GM23248 (cell line): Measurements from ENCODE around the gene MSH6. TPM values are rescaled to one million over a fixed set of nuclear protein-coding genes. Genes with fewer than 3 reads are reported as not detected.

Source experiments
- DNase-seq: peaks from one replicate; pipeline ENCODE4 v3.0.0-alpha.2; 2015
- H2AFZ ChIP-seq: fragments of 200-600 bp; sonication (generic); 2 replicates; pipeline ENCODE4 v1.6.1; 2016; ENCODE audit warnings: antibody characterized with exemption
- H3F3A ChIP-seq: fragments of 200-600 bp; sonication (generic); 2 replicates; pipeline ENCODE4 v1.6.1; 2016; ENCODE audit warnings: mild to moderate bottlenecking, antibody characterized with exemption, mixed run types; ENCODE audit not compliant: insufficient read depth
- H3K27ac ChIP-seq: fragments of 200-600 bp; sonication (generic); 2 replicates; pipeline ENCODE4 v1.5.1; 2016; ENCODE audit warnings: mild to moderate bottlenecking
- H3K27me3 ChIP-seq: fragments of 200-600 bp; sonication (generic); replicated peaks from 2 replicates; pipeline ENCODE4 v1.6.1; 2016; ENCODE audit warnings: mild to moderate bottlenecking; ENCODE audit not compliant: insufficient read depth
- H3K36me3 ChIP-seq: fragments of 200-600 bp; sonication (generic); 2 replicates; pipeline ENCODE4 v1.6.1; 2016; ENCODE audit warnings: low read depth, mild to moderate bottlenecking
- H3K4me1 ChIP-seq: fragments of 200-600 bp; sonication (generic); 2 replicates; pipeline ENCODE4 v1.6.1; 2016; ENCODE audit warnings: mild to moderate bottlenecking; ENCODE audit not compliant: insufficient read depth
- H3K4me2 ChIP-seq: fragments of 200-600 bp; sonication (generic); one replicate; pipeline ENCODE4 v1.6.1; 2016; ENCODE audit warnings: mild to moderate bottlenecking; ENCODE audit not compliant: unreplicated experiment
- H3K4me3 ChIP-seq: fragments of 200-600 bp; sonication (generic); 2 replicates; pipeline ENCODE4 v1.5.1; 2016; ENCODE audit warnings: mild to moderate bottlenecking
- H3K79me2 ChIP-seq: fragments of 200-600 bp; sonication (generic); 2 replicates; pipeline ENCODE4 v1.6.1; 2016; ENCODE audit warnings: mild to moderate bottlenecking; ENCODE audit not compliant: insufficient read depth
- H3K9ac ChIP-seq: fragments of 200-600 bp; sonication (generic); 2 replicates; pipeline ENCODE4 v1.6.1; 2016; ENCODE audit warnings: mild to moderate bottlenecking
- H3K9me2 ChIP-seq: fragments of 200-600 bp; sonication (generic); 2 replicates; pipeline ENCODE4 v1.6.1; 2016; ENCODE audit warnings: mixed run types, mild to moderate bottlenecking, moderate library complexity; ENCODE audit not compliant: insufficient read depth
- H3K9me3 ChIP-seq: fragments of 200-600 bp; sonication (generic); one replicate; pipeline ENCODE4 v1.6.1; 2017; ENCODE audit warnings: low read depth
- H4K20me1 ChIP-seq: fragments of 200-600 bp; sonication (generic); 2 replicates; pipeline ENCODE4 v1.6.0; 2016; ENCODE audit not compliant: insufficient read depth
- EZH2 ChIP-seq: fragments of 200-600 bp; sonication (generic); IDR thresholded peaks from 2 replicates; pipeline ENCODE4 v1.6.1; 2018; ENCODE audit warnings: antibody characterized with exemption, mild to moderate bottlenecking; ENCODE audit not compliant: insufficient read depth, poor library complexity, severe bottlenecking
- EZH2phosphoT487 ChIP-seq: fragments of 200-600 bp; sonication (generic); IDR thresholded peaks from 2 replicates; pipeline ENCODE4 v1.6.1; 2018; ENCODE audit warnings: antibody characterized with exemption, moderate library complexity, mild to moderate bottlenecking, low read depth; ENCODE audit not compliant: insufficient read depth
- WGBS, 2 experiments: methylation state at CpG; one replicate each; pipeline ENCODE4 v1.1.6; 2015 to 2017; ENCODE audit warnings: low lambda C conversion rate in 2 of 2, low coverage in 1 of 2; ENCODE audit errors: missing lambda C conversion rate in 2 of 2; 5-methylcytosine and 5-hydroxymethylcytosine counted together
- in situ Hi-C: fragments of 300-500 bp; cut with MboI; formaldehyde crosslinking; loops from 2 replicates; pipeline ENCODE4 v1.15.0; 2020
- polyA plus RNA-seq: library from polyadenylated mRNA; unstranded; fragments of >200 nt; fragmentation: Nextera tagmentation; extraction: Ambion mirVana; gene quantifications from 2 replicates; pipeline ENCODE4 v1.2.1, GENCODE V29; 2016
- total RNA-seq: library from RNA; depleted of rRNA; stranded (reverse); fragments of >200 nt; shearing (Covaris generic); gene quantifications from 2 replicates; pipeline ENCODE4 v1.2.3, GENCODE V29; 2014

The MSH6 gene
- total and polyA plus RNA-seq, 2 experiments from 2014 or later: 35.1 to 57.8 TPM

GRCh38 chr2:47799031-47799609 lies 16.2 kb downstream of the MSH6 start:
- Histone ChIP-seq H3K4me1 (no peaks in the 10 kb centered on the region), H2AFZ (no peak overlapping the region), H3K9me2 (no peaks in the 10 kb centered on the region), H3K36me3 (peaks cover 84% of the 10 kb centered on the region), H3K9ac (no peak overlapping the region), H3F3A (peaks cover 50% of the 10 kb centered on the region), H3K9me3 (no peaks in the 10 kb centered on the region), H4K20me1 (no peaks in the 10 kb centered on the region), H3K27me3 (no peaks in the 10 kb centered on the region), H3K4me2 (no peak overlapping the region), H3K79me2 (peaks cover 98% of the 10 kb centered on the region), H3K27ac (no peak overlapping the region), H3K4me3 (no peak overlapping the region)
- TF ChIP-seq EZH2phosphoT487 (no peak), EZH2 (no peak)
- in situ Hi-C loops: no loop called here
- no peak for DNase-seq
- WGBS, 2 experiments: 92 to 93% methylated on average over 6 of the region's 6 CpGs

- H3K36me3 ChIP-seq: peaks cover 89% of the 10 kb centered on the region
- TF ChIP-seq EZH2phosphoT487 (no peak), EZH2 (no peak)
- no peak overlapping the region for H3K4me3 ChIP-seq
- H3K79me2 ChIP-seq: peaks cover 88% of the 10 kb centered on the region
- 61 to 71% methylated on average over 3 of the region's 3 CpGs for WGBS, 2 experiments
- H3F3A ChIP-seq: peaks cover 65% of the 10 kb centered on the region
- H3K27ac ChIP-seq: no peak overlapping the region
- H3K9me3 ChIP-seq: no peaks in the 10 kb centered on the region
- no peaks in the 10 kb centered on the region for H3K4me1 ChIP-seq
- no peak overlapping the region for H2AFZ ChIP-seq
- no peak overlapping the region for H3K4me2 ChIP-seq
- no peaks in the 10 kb centered on the region for H3K27me3 ChIP-seq
- H3K9me2 ChIP-seq: no peaks in the 10 kb centered on the region
- no peak overlapping the region for H3K9ac ChIP-seq
- H4K20me1 ChIP-seq: no peaks in the 10 kb centered on the region
- no peak for DNase-seq
- in situ Hi-C loops: no loop called here
Observed at GRCh38 chr2:47801118-47801517, 18.2 kb downstream of the MSH6 start.

- 97 to 98% methylated on average over 7 of the region's 7 CpGs for WGBS, 2 experiments
- peaks cover 92% of the 10 kb centered on the region for H3K36me3 ChIP-seq
- H3K27me3 ChIP-seq: no peaks in the 10 kb centered on the region
- peaks cover 69% of the 10 kb centered on the region for H3K79me2 ChIP-seq
- H3K4me2 ChIP-seq: no peak overlapping the region
- H3K9ac ChIP-seq: no peak overlapping the region
- in situ Hi-C loops: no loop called here
- H4K20me1 ChIP-seq: no peaks in the 10 kb centered on the region
- peaks cover 72% of the 10 kb centered on the region for H3F3A ChIP-seq
- H3K4me3 ChIP-seq: no peak overlapping the region
- DNase-seq: no peak
- H3K9me2 ChIP-seq: no peaks in the 10 kb centered on the region
- H3K9me3 ChIP-seq: no peaks in the 10 kb centered on the region
- no peak overlapping the region for H3K27ac ChIP-seq
- TF ChIP-seq EZH2phosphoT487 (no peak), EZH2 (no peak)
- H3K4me1 ChIP-seq: no peaks in the 10 kb centered on the region
- H2AFZ ChIP-seq: no peak overlapping the region
Observed at GRCh38 chr2:47803363-47803762, 20.4 kb downstream of the MSH6 start.

- Histone ChIP-seq H3F3A (peaks cover 71% of the 10 kb centered on the region), H2AFZ (no peak overlapping the region), H3K36me3 (peaks cover 92% of the 10 kb centered on the region), H3K4me3 (no peak overlapping the region), H3K79me2 (peaks cover 65% of the 10 kb centered on the region), H3K9ac (no peak overlapping the region), H3K27me3 (no peaks in the 10 kb centered on the region), H3K4me2 (no peak overlapping the region), H3K4me1 (no peaks in the 10 kb centered on the region), H3K9me2 (no peaks in the 10 kb centered on the region), H4K20me1 (no peaks in the 10 kb centered on the region), H3K9me3 (no peaks in the 10 kb centered on the region), H3K27ac (no peak overlapping the region)
- WGBS, 2 experiments: 95 to 98% methylated on average over 1 of the region's 1 CpG
- no peak for DNase-seq
- TF ChIP-seq EZH2 (no peak), EZH2phosphoT487 (no peak)
- in situ Hi-C loops: no loop called here
Observed at GRCh38 chr2:47803770-47804169, 20.8 kb downstream of the MSH6 start.

- no peaks in the 10 kb centered on the region for H3K4me1 ChIP-seq
- no peaks in the 10 kb centered on the region for H3K9me3 ChIP-seq
- H3K4me2 ChIP-seq: no peak overlapping the region
- no peaks in the 10 kb centered on the region for H3K9me2 ChIP-seq
- no peaks in the 10 kb centered on the region for H3K27me3 ChIP-seq
- peaks cover 78% of the 10 kb centered on the region for H3F3A ChIP-seq
- H4K20me1 ChIP-seq: no peaks in the 10 kb centered on the region
- H3K36me3 ChIP-seq: peaks cover 88% of the 10 kb centered on the region
- no peak overlapping the region for H3K4me3 ChIP-seq
- TF ChIP-seq EZH2 (no peak), EZH2phosphoT487 (no peak)
- 84 to 86% methylated on average over 6 of the region's 6 CpGs for WGBS, 2 experiments
- H3K79me2 ChIP-seq: peaks cover 44% of the 10 kb centered on the region
- H3K9ac ChIP-seq: no peak overlapping the region
- in situ Hi-C loops: no loop called here
- no peak overlapping the region for H3K27ac ChIP-seq
- H2AFZ ChIP-seq: no peak overlapping the region
- no peak for DNase-seq
Observed at GRCh38 chr2:47805850-47806249, 22.9 kb downstream of the MSH6 start.
